ENCODE data around the gene ITPKC. TPM values are rescaled to one million over a fixed set of nuclear protein-coding genes. Genes with fewer than 3 reads are reported as not detected.

Gene ITPKC
- polyA plus RNA-seq, 1 of the 3 experiments (the other 2 are of a cell fraction), result 6.3 TPM

GRCh38 chr19:40691421-40692211, 25.3 kb upstream of the ITPKC start:
- H3K9me3 ChIP-seq, result no peaks in the 10 kb centered on the region
- no peak overlapping the region for H3K4me3 ChIP-seq (ENCODE audit: low read depth in 2 of 2, low read length in 1 of 2)
- WGBS (ENCODE audit: low lambda C conversion rate), result 80% methylated on average over 19 of the region's 24 CpGs
- H3K27ac ChIP-seq (ENCODE audit: low read depth in 2 of 2, low read length in 1 of 2), result peak overlapping the region; percentile 88 to 90; a peak in 3 of 4 replicates
- ChIA-PET POLR2A (interaction anchor here (0.7 to 2.1 kb wide), 5 partner anchors 20 to 87 kb away, joined by 3 to 15 read pairs (median 3); no protein-coding TSS in a partner anchor), CTCF (interaction anchor here (0.8 to 1.3 kb wide), 4 partner anchors 28 to 57 kb away, joined by 3 to 6 read pairs (median 4); no protein-coding TSS in a partner anchor)
- peak overlapping the region; percentile 99 for H3K4me2 ChIP-seq
- H3K4me1 ChIP-seq (ENCODE audit: control insufficient read depth in 1 of 2, insufficient read depth in 2 of 2, low read depth in 1 of 2, low read length in 1 of 2), result peaks cover 9 to 28% of the 10 kb centered on the region in 2 experiments; a peak in 2 of 4 replicates
- H3F3A ChIP-seq (replicated peaks; ENCODE audit: insufficient read depth), result peaks cover 6% of the 10 kb centered on the region
- peaks cover 36% of the 10 kb centered on the region for H3K79me2 ChIP-seq (ENCODE audit: insufficient read depth)
- peak; percentile 46 for DNase-seq
- peaks cover 26% of the 10 kb centered on the region for H4K20me1 ChIP-seq (ENCODE audit: insufficient read depth)
- no peaks in the 10 kb centered on the region for H3K9me2 ChIP-seq
- TF ChIP-seq MAX (IDR thresholded peaks at IDR 0.05; ENCODE audit: low read depth) (no peak), GATA2 (CRISPR knock-in tag; IDR thresholded peaks at IDR 0.05) (no peak), NRF1 (IDR thresholded peaks at IDR 0.05; ENCODE audit: low read depth, low read length) (no peak), TAF1 (IDR thresholded peaks at IDR 0.05; ENCODE audit: borderline replicate concordance, low read depth, low read length) (no peak), MXI1 (IDR thresholded peaks at IDR 0.05; ENCODE audit: low read depth, low read length) (no peak), GABPA (IDR thresholded peaks at IDR 0.05; ENCODE audit: low read depth) (no peak)
- peak overlapping the region; percentile 88 for H3K9ac ChIP-seq
- H3K27me3 ChIP-seq (ENCODE audit: insufficient read depth), result no peaks in the 10 kb centered on the region
- H3K36me3 ChIP-seq (replicated peaks in 1 of 2; ENCODE audit: control insufficient read depth in 1 of 2, insufficient read depth in 2 of 2, low read length in 1 of 2), result peaks cover 0 to 23% of the 10 kb centered on the region in 2 experiments
- H2AFZ ChIP-seq (ENCODE audit: low read depth), result no peak overlapping the region; the same call in 1 of the 2 replicates

GRCh38 chr19:40692212-40692551, 24.7 kb upstream of the ITPKC start:
- Histone ChIP-seq H3K4me1 (ENCODE audit: control insufficient read depth in 1 of 2, insufficient read depth in 2 of 2, low read depth in 1 of 2, low read length in 1 of 2) (peaks cover 9 to 28% of the 10 kb centered on the region in 2 experiments; a peak in 2 of 4 replicates), H3K27me3 (ENCODE audit: insufficient read depth) (no peaks in the 10 kb centered on the region), H3K36me3 (replicated peaks in 1 of 2; ENCODE audit: control insufficient read depth in 1 of 2, insufficient read depth in 2 of 2, low read length in 1 of 2) (peaks cover 0 to 24% of the 10 kb centered on the region in 2 experiments), H3K4me2 (no peak overlapping the region), H3K9me3 (no peaks in the 10 kb centered on the region), H3K27ac (ENCODE audit: low read depth in 2 of 2, low read length in 1 of 2) (peak overlapping the region in 1 of 2 experiments; percentile 88; a peak in 1 of 4 replicates), H4K20me1 (ENCODE audit: insufficient read depth) (peaks cover 22% of the 10 kb centered on the region), H3K9ac (no peak overlapping the region), H3K79me2 (ENCODE audit: insufficient read depth) (peaks cover 32% of the 10 kb centered on the region), H3F3A (replicated peaks; ENCODE audit: insufficient read depth) (peaks cover 6% of the 10 kb centered on the region), H3K9me2 (no peaks in the 10 kb centered on the region), H2AFZ (ENCODE audit: low read depth) (no peak overlapping the region), H3K4me3 (ENCODE audit: low read depth in 2 of 2, low read length in 1 of 2) (no peak overlapping the region)
- CTCF ChIA-PET, result interaction anchor here (1.3 kb wide), 1 partner anchor 57 kb away, joined by 6 read pairs; no protein-coding TSS in a partner anchor
- no peak for DNase-seq
- TF ChIP-seq MEF2A (IDR thresholded peaks at IDR 0.05; ENCODE audit: borderline replicate concordance, low read depth), result no peak
- no peak for TF ChIP-seq MAX (IDR thresholded peaks at IDR 0.05; ENCODE audit: low read depth)
- no peak for TF ChIP-seq TEAD4 (IDR thresholded peaks at IDR 0.05; ENCODE audit: borderline replicate concordance, insufficient read depth)
- TF ChIP-seq USF1 (IDR thresholded peaks at IDR 0.05; ENCODE audit: borderline replicate concordance, low read depth), result no peak
- no peak for TF ChIP-seq MXI1 (IDR thresholded peaks at IDR 0.05; ENCODE audit: low read depth, low read length)
- TF ChIP-seq NRF1 (IDR thresholded peaks at IDR 0.05; ENCODE audit: low read depth, low read length), result no peak
- no peak for TF ChIP-seq GATA2 (CRISPR knock-in tag; IDR thresholded peaks at IDR 0.05)
- TF ChIP-seq FOXJ3 (CRISPR knock-in tag; IDR thresholded peaks at IDR 0.05), result no peak
- TF ChIP-seq EP300 (IDR thresholded peaks at IDR 0.05; ENCODE audit: borderline replicate concordance in 1 of 2, low read depth in 1 of 2, low read length in 1 of 2), result no peak
- no peak for TF ChIP-seq FOSL2 (IDR thresholded peaks at IDR 0.05; ENCODE audit: borderline replicate concordance, low read depth)
- no peak for TF ChIP-seq JUND (IDR thresholded peaks at IDR 0.05)
- TF ChIP-seq POLR2AphosphoS5 (IDR thresholded peaks at IDR 0.05; ENCODE audit: low read depth, low read length), result no peak
- no peak for TF ChIP-seq EZH2phosphoT487 (IDR thresholded peaks at IDR 0.05; ENCODE audit: borderline replicate concordance, low read depth)
- TF ChIP-seq, protein P1, sequence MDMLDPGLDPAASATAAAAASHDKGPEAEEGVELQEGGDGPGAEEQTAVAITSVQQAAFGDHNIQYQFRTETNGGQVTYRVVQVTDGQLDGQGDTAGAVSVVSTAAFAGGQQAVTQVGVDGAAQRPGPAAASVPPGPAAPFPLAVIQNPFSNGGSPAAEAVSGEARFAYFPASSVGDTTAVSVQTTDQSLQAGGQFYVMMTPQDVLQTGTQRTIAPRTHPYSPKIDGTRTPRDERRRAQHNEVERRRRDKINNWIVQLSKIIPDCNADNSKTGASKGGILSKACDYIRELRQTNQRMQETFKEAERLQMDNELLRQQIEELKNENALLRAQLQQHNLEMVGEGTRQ (IDR thresholded peaks at IDR 0.05; ENCODE audit: borderline replicate concordance, low read depth, low read length), result no peak
- no peak for TF ChIP-seq TCF12 (IDR thresholded peaks at IDR 0.05)
- TF ChIP-seq SMC3 (IDR thresholded peaks at IDR 0.05; ENCODE audit: low read depth, low read length), result no peak
- TF ChIP-seq SIN3A (IDR thresholded peaks at IDR 0.05; ENCODE audit: borderline replicate concordance, low read depth, low read length), result no peak
- no peak for TF ChIP-seq RCOR1 (IDR thresholded peaks at IDR 0.05; ENCODE audit: low read length)
- POLR2A ChIA-PET, result interaction anchor here (2.1 kb wide), 1 partner anchor 29 kb away, joined by 15 read pairs; no protein-coding TSS in a partner anchor
- 95% methylated on average over 12 of the region's 14 CpGs for WGBS (ENCODE audit: low lambda C conversion rate)

Measured in SK-N-SH (cell line).